ENCODE data around the gene JMJD1C. TPM values are rescaled to one million over a fixed set of nuclear protein-coding genes. Genes with fewer than 3 reads are reported as not detected.

The JMJD1C gene
- total and polyA plus RNA-seq, 12 donors, result 14.4 to 70.4 (median 39.2) TPM

- Histone ChIP-seq H3K9me3 (no peaks in the 10 kb centered on the region), H3K27ac (no peak overlapping the region), H3K27me3 (no peaks in the 10 kb centered on the region), H3K4me3 (no peak overlapping the region), H3K36me3 (no peaks in the 10 kb centered on the region), H3K4me1 (peaks cover 0 to 69% (median 24%) of the 10 kb centered on the region in 9 donors)
- ATAC-seq, result no peak
- WGBS, 2 donors, result 59 to 61% methylated on average over 4 of the region's 4 CpGs
- TF ChIP-seq CTCF (IDR thresholded peaks at IDR 0.05), result no peak
- DNase-seq, result no peak
- intact Hi-C loops (cut with DNase I), result no loop called here
Observed at GRCh38 chr10:63229161-63229560, 236.6 kb downstream of the JMJD1C start.

GRCh38 chr10:63228237-63228636 lies 237.5 kb downstream of the JMJD1C start:
- Histone ChIP-seq H3K27me3 (no peaks in the 10 kb centered on the region), H3K4me1 (peaks cover 0 to 65% (median 21%) of the 10 kb centered on the region in 9 donors), H3K27ac (no peak overlapping the region), H3K9me3 (no peaks in the 10 kb centered on the region), H3K36me3 (peaks cover 0 to 3% (median 0%) of the 10 kb centered on the region in 9 donors), H3K4me3 (no peak overlapping the region)
- DNase-seq (no peak), ATAC-seq (no peak)
- no peak for TF ChIP-seq CTCF (IDR thresholded peaks at IDR 0.05)
- intact Hi-C loops (cut with DNase I), result no loop called here

- peaks cover 0 to 63% (median 15%) of the 10 kb centered on the region in 9 donors for H3K4me1 ChIP-seq
- H3K9me3 ChIP-seq, result no peaks in the 10 kb centered on the region
- peaks cover 0 to 3% (median 0%) of the 10 kb centered on the region in 9 donors for H3K36me3 ChIP-seq
- ATAC-seq (no peak), DNase-seq (no peak)
- intact Hi-C loops (cut with DNase I), result no loop called here
- no peak overlapping the region for H3K4me3 ChIP-seq
- TF ChIP-seq CTCF (IDR thresholded peaks at IDR 0.05), result no peak
- H3K27me3 ChIP-seq, result no peaks in the 10 kb centered on the region
- WGBS, 2 donors, result 65 to 66% methylated on average over 3 of the region's 3 CpGs
- peak overlapping the region in 1 of 10 donors; percentile 3 for H3K27ac ChIP-seq
Observed at GRCh38 chr10:63227207-63227895, 238.4 kb downstream of the JMJD1C start.

- H3K36me3 ChIP-seq, result peaks cover 0 to 3% (median 0%) of the 10 kb centered on the region in 9 donors
- ATAC-seq, result no peak
- no peaks in the 10 kb centered on the region for H3K27me3 ChIP-seq
- no peak for DNase-seq
- no peak overlapping the region for H3K4me3 ChIP-seq
- intact Hi-C loops (cut with DNase I), result loop anchor here in 1 of 10 donors (5.0 kb wide), 1 partner anchor 33 kb away; no protein-coding TSS in a partner anchor
- WGBS, 2 donors, result 76 to 78% methylated on average over 1 of the region's 1 CpG
- no peak for TF ChIP-seq CTCF (IDR thresholded peaks at IDR 0.05)
- no peak overlapping the region for H3K27ac ChIP-seq
- H3K4me1 ChIP-seq, result peaks cover 0 to 64% (median 23%) of the 10 kb centered on the region in 9 donors
- no peaks in the 10 kb centered on the region for H3K9me3 ChIP-seq
Observed at GRCh38 chr10:63224241-63224640, 241.5 kb downstream of the JMJD1C start.

Measured in heart right ventricle (tissue), 16 donors.